Endothelial cell of umbilical vein (primary cell): ENCODE data around the gene LRRIQ1. TPM values are rescaled to one million over a fixed set of nuclear protein-coding genes. Genes with fewer than 3 reads are reported as not detected.

Experiments
- BruUV-seq: library from RNA; stranded (reverse); fragments of 400-500 nt; replicated peaks from 2 replicates; lab custom pipeline; 2021; lab: Mats Ljungman, UMichigan
- CTCF ChIA-PET: fragments of 300-600, 350-600 bp; sonication (Branson Sonifier 250); formaldehyde crosslinking; loops from one replicate; lab custom pipeline; 2021; ENCODE audit warnings: antibody characterized with exemption, inconsistent platforms; lab: Charles Lee
- POLR2A ChIA-PET: fragments of 300-600, 350-600 bp; sonication (Branson Sonifier 250); formaldehyde crosslinking; loops from one replicate; lab custom pipeline; 2021; ENCODE audit warnings: antibody characterized with exemption, inconsistent platforms; lab: Charles Lee
- DNase-seq: peaks from one replicate; pipeline ENCODE4 v3.0.0-alpha.2; 2011; ENCODE audit warnings: low read depth, low spot score
- FAIRE-seq: peaks from 2 replicates; lab custom pipeline; 2011; peaks lifted over from hg19 to GRCh38; lab: Jason Lieb, UNC
- H2AFZ ChIP-seq: 2 replicates; pipeline ENCODE4 v1.6.0; 2012; ENCODE audit warnings: low read depth, low read length, control low read depth, inconsistent platforms
- H3K27ac ChIP-seq: 2 replicates; pipeline ENCODE4 v1.5.1; 2011; ENCODE audit warnings: low read depth, mild to moderate bottlenecking, control low read depth, low read length, moderate library complexity; ENCODE audit not compliant: insufficient read depth
- H3K27me3 ChIP-seq, 2 experiments: 2 replicates each; pipeline versions ENCODE4 v1.6.0 to v1.6.1; 2011; ENCODE audit warnings: low read length in 2 of 2, mixed read lengths in 1 of 2; ENCODE audit not compliant: control insufficient read depth in 2 of 2, insufficient read depth in 2 of 2
- H3K36me3 ChIP-seq, 2 experiments: 2 replicates in 1 of 2; 3 replicates in 1 of 2; pipeline ENCODE4 v1.5.1; 2011; ENCODE audit warnings: low read length in 2 of 2, mild to moderate bottlenecking in 1 of 2, moderate library complexity in 1 of 2; ENCODE audit not compliant: control insufficient read depth in 2 of 2, insufficient read depth in 2 of 2; ENCODE audit errors: extremely low read depth in 1 of 2
- H3K4me1 ChIP-seq: 3 replicates; pipeline ENCODE4 v1.5.1; 2011; ENCODE audit warnings: mild to moderate bottlenecking, low read length; ENCODE audit not compliant: control insufficient read depth, insufficient read depth; ENCODE audit errors: extremely low read depth
- H3K4me2 ChIP-seq: 2 replicates; pipeline ENCODE4 v1.6.1; 2011; ENCODE audit warnings: low read length, control low read depth, mixed read lengths; ENCODE audit not compliant: insufficient read depth
- H3K4me3 ChIP-seq, 3 experiments: fragments of 200-600 bp in 1 of 3; sonication (generic), shearing (Covaris generic) in 1 of 3; replicated peaks in 1 of 3; 2 replicates each; pipeline ENCODE4 v1.5.1; 2011 to 2016; ENCODE audit warnings: control low read depth in 3 of 3, low read length in 3 of 3, mild to moderate bottlenecking in 2 of 3, inconsistent platforms in 1 of 3, low read depth in 1 of 3, moderate library complexity in 1 of 3; ENCODE audit not compliant: insufficient read depth in 1 of 3
- H3K79me2 ChIP-seq: 2 replicates; pipeline ENCODE4 v1.6.0; 2012; ENCODE audit warnings: low read length, inconsistent platforms; ENCODE audit not compliant: control insufficient read depth, insufficient read depth
- H3K9ac ChIP-seq: replicated peaks from 2 replicates; pipeline ENCODE3; 2011; ENCODE audit warnings: low read length, control low read depth; ENCODE audit not compliant: insufficient read depth; ENCODE audit errors: extremely low read depth
- H3K9me1 ChIP-seq: replicated peaks from 3 replicates; pipeline ENCODE4 v1.6.0; 2011; ENCODE audit warnings: mild to moderate bottlenecking, low read length; ENCODE audit not compliant: control insufficient read depth, insufficient read depth; ENCODE audit errors: extremely low read depth
- H3K9me3 ChIP-seq: replicated peaks from 2 replicates; pipeline ENCODE4 v1.5.1; 2012; ENCODE audit warnings: low read length, inconsistent platforms; ENCODE audit not compliant: control insufficient read depth, insufficient read depth
- H4K20me1 ChIP-seq: replicated peaks from 2 replicates; pipeline ENCODE3; 2011; ENCODE audit warnings: mild to moderate bottlenecking, low read length; ENCODE audit not compliant: control insufficient read depth, insufficient read depth; ENCODE audit errors: extremely low read depth
- CTCF ChIP-seq, 2 donors: IDR thresholded peaks; 1 replicate in 1 of 2; 2 replicates in 1 of 2; pipeline ENCODE4 v1.5.1; 2011; ENCODE audit warnings: low read length in 2 of 2, mild to moderate bottlenecking in 2 of 2, moderate library complexity in 2 of 2, control low read depth in 1 of 2, inconsistent platforms in 1 of 2, low read depth in 1 of 2; ENCODE audit not compliant: insufficient read depth in 1 of 2; ENCODE audit errors: extremely low read depth in 1 of 2
- EZH2 ChIP-seq: IDR thresholded peaks from 2 replicates; pipeline ENCODE4 v1.6.1; 2012; ENCODE audit warnings: borderline replicate concordance, low read depth, mild to moderate bottlenecking, moderate library complexity, low read length, inconsistent platforms; ENCODE audit not compliant: severe bottlenecking
- FOS ChIP-seq: IDR thresholded peaks from 2 replicates; pipeline ENCODE4 v1.6.1; 2011; ENCODE audit warnings: mild to moderate bottlenecking, low read length, moderate library complexity, borderline replicate concordance; ENCODE audit not compliant: insufficient read depth
- GATA2 ChIP-seq: IDR thresholded peaks from 2 replicates; pipeline ENCODE4 v1.7.0; 2011; ENCODE audit warnings: low read depth, mild to moderate bottlenecking, moderate library complexity, mixed read lengths, low read length; ENCODE audit not compliant: insufficient read length, insufficient read depth
- JUN ChIP-seq: IDR thresholded peaks from 2 replicates; pipeline ENCODE4 v1.6.1; 2011; ENCODE audit warnings: borderline replicate concordance, low read depth; ENCODE audit not compliant: insufficient read length, insufficient read depth
- MYC ChIP-seq: IDR thresholded peaks from one replicate; pipeline ENCODE4 v1.6.1; 2011; ENCODE audit warnings: mild to moderate bottlenecking, low read depth, low read length
- POLR2A ChIP-seq: IDR thresholded peaks from 2 replicates; pipeline ENCODE4 v1.6.1; 2012; ENCODE audit warnings: low read depth, mild to moderate bottlenecking, control low read depth, low read length
- POLR2AphosphoS5 ChIP-seq: IDR thresholded peaks from 2 replicates; pipeline ENCODE4 v1.6.1; 2012; ENCODE audit warnings: low read depth, mild to moderate bottlenecking, control low read depth, low read length, moderate library complexity; ENCODE audit not compliant: insufficient read depth
- dilution Hi-C: fragments of 300-500 bp; cut with MboI; formaldehyde crosslinking; loops from one replicate; pipeline ENCODE4 v1.15.0; 2019; ENCODE audit warnings: low sequenced_read_pairs; ENCODE audit not compliant: extremely low pct_ligation_motif_present
- intact Hi-C: fragments of 100-400 bp; cut with micrococcal nuclease; formaldehyde crosslinking; loops from one replicate; pipeline ENCODE4 v1.10.0; 2022
- polyA plus RNA-seq, 4 experiments: library from polyadenylated mRNA; depleted of rRNA in 3 of 4; stranded (reverse) in 3 of 4; unstranded in 1 of 4; fragments of >200 nt; gene quantifications; 2 replicates each; pipeline versions ENCODE4 v1.2.1 to v1.2.3, GENCODE V29; 2011 to 2012; ENCODE audit warnings: missing spikeins in 1 of 4
- total RNA-seq: library from RNA; stranded (reverse); gene quantifications from 2 replicates; pipeline ENCODE4 v1.2.3, GENCODE V29; 2021
- TF ChIP-seq, protein P1 (sequence below): IDR thresholded peaks from 2 replicates; pipeline ENCODE4 v1.6.1; 2011; ENCODE audit not compliant: insufficient read depth, insufficient read length

Gene LRRIQ1
- total and polyA plus RNA-seq, 2 donors (not counting 3 experiments of a cell fraction or from before 2014, with no cell fraction given): 0.08 to 0.20 TPM

- Histone ChIP-seq H3K27me3 (no peaks in the 10 kb centered on the region), H3K9ac (no peak overlapping the region), H3K27ac (no peak overlapping the region), H2AFZ (no peak overlapping the region), H4K20me1 (no peaks in the 10 kb centered on the region), H3K36me3 (no peaks in the 10 kb centered on the region), H3K4me3 (no peak overlapping the region), H3K9me3 (no peaks in the 10 kb centered on the region), H3K4me2 (no peak overlapping the region), H3K9me1 (no peaks in the 10 kb centered on the region), H3K79me2 (no peaks in the 10 kb centered on the region), H3K4me1 (no peaks in the 10 kb centered on the region)
- FAIRE-seq (no peak), DNase-seq (no peak)
- intact Hi-C loops: no loop called here
- POLR2A ChIA-PET: no interaction called here
- CTCF ChIA-PET: no interaction called here
- dilution Hi-C loops: no loop called here
- TF ChIP-seq POLR2A (no peak), FOS (no peak), POLR2AphosphoS5 (no peak), GATA2 (no peak), CTCF (IDR thresholded peaks at IDR 0.05; ENCODE audit: extremely low read depth in 1 of 2, insufficient read depth in 1 of 2, low read depth in 1 of 2, low read length in 2 of 2) (no peak), JUN (no peak), EZH2 (no peak), MYC (no peak)
- TF ChIP-seq, protein P1, sequence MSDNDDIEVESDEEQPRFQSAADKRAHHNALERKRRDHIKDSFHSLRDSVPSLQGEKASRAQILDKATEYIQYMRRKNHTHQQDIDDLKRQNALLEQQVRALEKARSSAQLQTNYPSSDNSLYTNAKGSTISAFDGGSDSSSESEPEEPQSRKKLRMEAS: no peak
- BruUV-seq: no TSS peak
Observed at GRCh38 chr12:85138833-85139232, 102.7 kb downstream of the LRRIQ1 start.
